ENCODE measurements around the gene TBC1D5. TPM values are rescaled to one million over a fixed set of nuclear protein-coding genes. Genes with fewer than 3 reads are reported as not detected.

Gene TBC1D5
- total RNA-seq, 1 experiment from 2014 or later = 33.9 TPM

DNA sequence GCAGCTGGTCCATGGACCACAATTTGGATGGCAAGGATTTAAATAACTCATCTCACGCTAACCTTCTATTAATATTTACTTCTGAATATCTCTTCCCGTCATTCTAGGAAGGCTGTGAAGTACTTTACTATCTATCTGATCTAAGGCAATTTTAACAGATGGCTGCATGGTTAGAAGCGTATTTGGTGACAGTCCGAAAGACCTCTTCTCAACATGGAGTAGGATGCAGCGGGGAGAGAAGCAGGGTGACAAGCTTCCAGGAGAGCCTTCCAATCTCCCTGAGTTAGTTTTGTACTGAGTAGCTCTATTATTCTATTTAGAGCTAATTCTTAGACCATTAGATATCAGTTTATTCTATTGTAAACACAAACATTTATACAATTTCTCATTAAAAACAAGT lies 548.3 kb downstream of the TBC1D5 start:
- ATAC-seq (no peak), DNase-seq (ENCODE audit: low read depth, low spot score) (no peak)
- Histone ChIP-seq H2AFZ (ENCODE audit: low read depth, low read length, poor library complexity, severe bottlenecking) (no peak overlapping the region), H3K79me2 (ENCODE audit: insufficient read depth, low read length) (no peaks in the 10 kb centered on the region), H3K4me2 (ENCODE audit: low read length) (no peak overlapping the region), H3K27ac (ENCODE audit: low read depth, low read length) (no peak overlapping the region), H3K27me3 (ENCODE audit: insufficient read depth, low read length) (no peaks in the 10 kb centered on the region), H3K9me3 (ENCODE audit: control insufficient read depth in 1 of 2, insufficient read depth in 1 of 2, low read depth in 1 of 2, low read length in 2 of 2) (no peaks in the 10 kb centered on the region), H4K20me1 (ENCODE audit: insufficient read depth) (no peaks in the 10 kb centered on the region), H3K9me2 (ENCODE audit: insufficient read depth) (no peaks in the 10 kb centered on the region), H3K9ac (ENCODE audit: low read length) (no peak overlapping the region), H3K4me1 (ENCODE audit: control insufficient read depth in 1 of 2, insufficient read depth in 2 of 2, low read length in 2 of 2) (no peaks in the 10 kb centered on the region), H3K36me3 (ENCODE audit: control insufficient read depth in 1 of 2, insufficient read depth in 2 of 2, low read length in 2 of 2) (no peaks in the 10 kb centered on the region), H3K4me3 (replicated peaks in 1 of 2; ENCODE audit: low read depth in 1 of 2, low read length in 2 of 2) (no peak overlapping the region)
- BruUV-seq (replicated peaks) = no TSS peak
- ChIA-PET POLR2A (no interaction called here), RAD21 (ENCODE audit: low non-redundant PET in 1 of 2, low total read pairs in 2 of 2, uncharacterized antibody in 2 of 2, unreplicated experiment in 2 of 2) (no interaction called here), CTCF (no interaction called here)
- TF ChIP-seq JUND (IDR thresholded peaks at IDR 0.05) (no peak), EZH2phosphoT487 (IDR thresholded peaks at IDR 0.05; ENCODE audit: borderline replicate concordance) (no peak), TCF7L2 (IDR thresholded peaks at IDR 0.05; ENCODE audit: borderline replicate concordance, extremely low read depth, insufficient read depth, insufficient read length) (no peak), CTCF (IDR thresholded peaks at IDR 0.05 in 2 of 3, conservative IDR thresholded peaks at IDR 0.05 in 1 of 3; ENCODE audit: borderline replicate concordance in 1 of 3, insufficient read depth in 1 of 3, low read depth in 2 of 3, low read length in 2 of 3) (no peak), SP1 (IDR thresholded peaks at IDR 0.05; ENCODE audit: low read depth) (no peak), REST (IDR thresholded peaks at IDR 0.05; ENCODE audit: low read depth) (no peak), ZNF274 (IDR thresholded peaks at IDR 0.05; ENCODE audit: low read depth, low read length) (no peak), EGR1 (IDR thresholded peaks at IDR 0.05; ENCODE audit: low read depth) (no peak), ZFX (IDR thresholded peaks at IDR 0.05) (no peak), POLR2AphosphoS5 (IDR thresholded peaks at IDR 0.05; ENCODE audit: low read depth, low read length) (no peak), EZH2 (IDR thresholded peaks at IDR 0.05) (no peak), RAD21 (IDR thresholded peaks at IDR 0.05; ENCODE audit: low read depth) (no peak), SIN3A (IDR thresholded peaks at IDR 0.05; ENCODE audit: low read depth) (no peak), SRF (IDR thresholded peaks at IDR 0.05; ENCODE audit: low read depth) (no peak), FOSL1 (IDR thresholded peaks at IDR 0.05; ENCODE audit: low read depth) (no peak), ATF3 (IDR thresholded peaks at IDR 0.05) (no peak), ELF1 (IDR thresholded peaks at IDR 0.05; ENCODE audit: borderline replicate concordance, low read depth) (no peak)
- intact Hi-C loops (cut with micrococcal nuclease) = no loop called here

Data from HCT116 (cell line).